Loucy (cell line): Measurements from ENCODE around the gene DEFB124.
A peak's percentile ranks its signal among the peaks of the same experiment; 100 is the strongest.
"Not testable (repeated sequence)": the region's sequence is repeated elsewhere in the genome, so short reads cannot be mapped to it uniquely, and the experiment has no call there.

Experiments
- H2AFZ ChIP-seq: fragments of 200-600 bp; sonication (generic); 2 replicates; pipeline ENCODE4 v1.6.0; 2016; ENCODE audit warnings: antibody characterized with exemption, mild to moderate bottlenecking, low read length, moderate library complexity
- H3F3A ChIP-seq: fragments of 200-600 bp; 2 replicates; pipeline ENCODE4 v1.6.0; 2016; ENCODE audit warnings: antibody characterized with exemption, low read depth, mild to moderate bottlenecking
- H3K27me3 ChIP-seq: fragments of 200-600 bp; sonication (generic); 2 replicates; pipeline ENCODE4 v1.6.1; 2014; ENCODE audit warnings: low read length, mild to moderate bottlenecking; ENCODE audit not compliant: insufficient read depth, poor library complexity, severe bottlenecking
- H3K36me3 ChIP-seq: fragments of 200-600 bp; sonication (generic); 2 replicates; pipeline ENCODE4 v1.6.1; 2016; ENCODE audit warnings: low read length; ENCODE audit not compliant: insufficient read depth
- H3K4me1 ChIP-seq: fragments of 200-600 bp; sonication (generic); 2 replicates; pipeline ENCODE4 v1.5.1; 2014; ENCODE audit warnings: low read length, mild to moderate bottlenecking; ENCODE audit not compliant: insufficient read depth, poor library complexity, severe bottlenecking
- H3K4me2 ChIP-seq: fragments of 200-600 bp; sonication (generic); 2 replicates; pipeline ENCODE4 v1.6.0; 2014; ENCODE audit warnings: antibody characterized with exemption, low read length, low read depth, mild to moderate bottlenecking; ENCODE audit not compliant: poor library complexity, severe bottlenecking
- H3K4me3 ChIP-seq: fragments of 200-600 bp; sonication (generic); 2 replicates; pipeline ENCODE4 v1.5.1; 2014; ENCODE audit warnings: low read length, mild to moderate bottlenecking, mixed read lengths; ENCODE audit not compliant: poor library complexity, severe bottlenecking
- H3K79me2 ChIP-seq: fragments of 200-600 bp; sonication (generic); 2 replicates; pipeline ENCODE4 v1.6.1; 2014; ENCODE audit warnings: low read length; ENCODE audit not compliant: insufficient read depth
- H3K9ac ChIP-seq: fragments of 200-600 bp; sonication (generic); 2 replicates; pipeline ENCODE4 v1.6.0; 2014; ENCODE audit warnings: mild to moderate bottlenecking, low read depth, low read length, moderate library complexity; ENCODE audit not compliant: poor library complexity, severe bottlenecking
- H3K9me2 ChIP-seq: fragments of 200-600 bp; sonication (generic); replicated peaks from 2 replicates; pipeline ENCODE4 v1.6.1; 2016; ENCODE audit warnings: low read depth, low read length, mixed read lengths
- H3K9me3 ChIP-seq: fragments of 200-600 bp; sonication (generic); 2 replicates; pipeline ENCODE4 v1.6.1; 2014; ENCODE audit warnings: mild to moderate bottlenecking, antibody characterized with exemption, low read length, low read depth; ENCODE audit not compliant: insufficient read depth
- H4K20me1 ChIP-seq: fragments of 200-600 bp; sonication (generic); 2 replicates; pipeline ENCODE4 v1.6.0; 2014; ENCODE audit warnings: antibody characterized with exemption, low read length, mild to moderate bottlenecking; ENCODE audit not compliant: insufficient read depth, poor library complexity, severe bottlenecking
- CTCF ChIP-seq: fragments of 200-600 bp; sonication (generic); conservative IDR thresholded peaks from 2 replicates; pipeline ENCODE4 v1.5.1; 2014; ENCODE audit warnings: mild to moderate bottlenecking, antibody characterized with exemption, low read length
- EZH2phosphoT487 ChIP-seq: fragments of 200-600 bp; IDR thresholded peaks from 2 replicates; pipeline ENCODE4 v1.6.1; 2018; ENCODE audit warnings: antibody characterized with exemption, mild to moderate bottlenecking, moderate library complexity, borderline replicate concordance

DEFB124 gene

GRCh38 chr20:31508517-31509244 is 33.8 kb upstream of the DEFB124 start:
- no peaks in the 10 kb centered on the region for H3K9me3 ChIP-seq
- H3K4me3 ChIP-seq: no peak overlapping the region
- H3K27me3 ChIP-seq: no peaks in the 10 kb centered on the region
- TF ChIP-seq EZH2phosphoT487 (no peak), CTCF (no peak)
- H3K79me2 ChIP-seq: no peaks in the 10 kb centered on the region
- H3K36me3 ChIP-seq: no peaks in the 10 kb centered on the region
- H4K20me1 ChIP-seq: no peaks in the 10 kb centered on the region
- no peaks in the 10 kb centered on the region for H3K9me2 ChIP-seq
- H3F3A ChIP-seq: no peaks in the 10 kb centered on the region
- no peaks in the 10 kb centered on the region for H3K4me1 ChIP-seq
- H2AFZ ChIP-seq: no peak overlapping the region
- H3K4me2 ChIP-seq: no peak overlapping the region
- H3K9ac ChIP-seq: no peak overlapping the region

GRCh38 chr20:31505903-31506302 is 31.0 kb upstream of the DEFB124 start:
- H3K4me1 ChIP-seq: no peaks in the 10 kb centered on the region
- no peak overlapping the region for H3K4me2 ChIP-seq
- H3K9ac ChIP-seq: no peak overlapping the region
- H3K4me3 ChIP-seq: no peak overlapping the region
- no peaks in the 10 kb centered on the region for H3K79me2 ChIP-seq
- H3K9me3 ChIP-seq: no peaks in the 10 kb centered on the region
- no peaks in the 10 kb centered on the region for H3K27me3 ChIP-seq
- TF ChIP-seq CTCF: no peak
- no peak for TF ChIP-seq EZH2phosphoT487
- H3F3A ChIP-seq: no peaks in the 10 kb centered on the region
- H2AFZ ChIP-seq: no peak overlapping the region
- H3K36me3 ChIP-seq: no peaks in the 10 kb centered on the region
- H4K20me1 ChIP-seq: no peaks in the 10 kb centered on the region
- no peaks in the 10 kb centered on the region for H3K9me2 ChIP-seq

DNA sequence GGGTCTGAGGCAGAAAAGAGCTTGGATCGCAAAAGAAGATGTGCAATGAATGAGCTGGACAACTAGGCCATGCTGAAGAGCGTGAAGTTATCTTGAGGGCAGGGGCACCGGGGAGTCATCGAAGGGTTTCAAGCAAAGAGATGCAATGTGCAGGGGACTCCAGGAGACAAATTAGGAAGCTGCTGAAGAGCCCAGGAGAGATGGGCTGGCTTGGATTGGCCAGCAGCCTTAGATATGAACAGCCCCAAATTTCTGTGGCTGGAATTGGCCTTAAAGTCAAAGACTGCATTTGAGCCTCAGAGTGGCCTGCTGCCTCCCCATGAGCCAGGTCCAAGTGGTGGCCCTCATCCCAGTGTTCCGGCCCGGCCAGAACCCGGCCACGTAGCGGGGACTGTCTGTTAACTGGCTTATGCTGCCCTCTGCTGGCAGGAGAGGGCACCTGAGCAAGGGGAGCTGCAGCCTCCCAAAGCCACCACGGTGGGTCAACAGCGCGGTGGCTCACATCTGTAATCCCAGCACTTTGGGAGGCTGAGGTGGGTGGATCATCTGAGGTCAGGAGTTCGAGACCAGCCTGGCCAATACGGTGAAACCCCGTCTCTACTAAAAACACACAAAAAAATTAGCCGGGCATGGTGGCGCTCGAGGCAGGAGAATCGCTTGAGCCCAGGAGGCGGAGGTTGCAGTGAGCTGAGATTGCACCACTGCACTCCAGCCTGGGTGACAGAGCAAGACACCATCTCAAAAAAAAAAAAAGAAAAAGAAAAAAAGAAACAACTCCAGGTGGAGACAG is 28.2 kb upstream of the DEFB124 start:
- not testable (repeated sequence) for H3K4me1 ChIP-seq, H3K9ac ChIP-seq, H3F3A ChIP-seq, H2AFZ ChIP-seq, H4K20me1 ChIP-seq, H3K9me3 ChIP-seq, H3K79me2 ChIP-seq, H3K4me3 ChIP-seq, H3K27me3 ChIP-seq, H3K36me3 ChIP-seq, H3K9me2 ChIP-seq, H3K4me2 ChIP-seq
- TF ChIP-seq CTCF: peak; percentile 90
